RWPE2 (cell line): ENCODE measurements around the gene ZFP1.

ENCODE experiments used
- ATAC-seq: fragments of 200-7000 bp; cut with Tn5 transposase; 3 replicates; pipeline ENCODE4 v1.9.1; 2021; ENCODE audit warnings: low read depth
- DNase-seq: peaks from one replicate; pipeline ENCODE4 v3.0.0-alpha.2; 2020; ENCODE audit warnings: low spot score
- H3K27ac ChIP-seq: fragments of 450-650 bp; 2 replicates; pipeline ENCODE4 v1.5.1; 2017; ENCODE audit warnings: mild to moderate bottlenecking; ENCODE audit not compliant: poor library complexity, severe bottlenecking
- H3K27me3 ChIP-seq: fragments of 250-450 bp; sonication (Bioruptor Pico); 2 replicates; pipeline ENCODE4 v1.5.1; 2021; ENCODE audit warnings: mild to moderate bottlenecking, moderate library complexity; ENCODE audit not compliant: insufficient read depth, poor library complexity, severe bottlenecking
- H3K36me3 ChIP-seq: fragments of 250-450 bp; sonication (Bioruptor Pico); 2 replicates; pipeline ENCODE4 v1.5.1; 2020; ENCODE audit warnings: low read depth, mild to moderate bottlenecking, moderate library complexity
- H3K4me1 ChIP-seq: fragments of 250-450 bp; sonication (Bioruptor Pico); 2 replicates; pipeline ENCODE4 v1.5.1; 2021; ENCODE audit warnings: mild to moderate bottlenecking, moderate library complexity; ENCODE audit not compliant: insufficient read depth, poor library complexity, severe bottlenecking
- H3K4me3 ChIP-seq: fragments of 250-450 bp; sonication (Bioruptor Pico); 2 replicates; pipeline ENCODE4 v1.5.1; 2021; ENCODE audit warnings: mild to moderate bottlenecking, moderate library complexity; ENCODE audit not compliant: severe bottlenecking
- H3K9me3 ChIP-seq: fragments of 250-450 bp; sonication (Bioruptor Pico); 2 replicates; pipeline ENCODE4 v1.5.1; 2021; ENCODE audit warnings: mild to moderate bottlenecking, moderate library complexity; ENCODE audit not compliant: severe bottlenecking
- TF ChIP-seq, protein P1 (sequence below): fragments of 450-650 bp; IDR thresholded peaks from one replicate; pipeline ENCODE4 v1.5.1; 2017; ENCODE audit warnings: mild to moderate bottlenecking, moderate library complexity; ENCODE audit not compliant: poor library complexity, severe bottlenecking

ZFP1 gene

DNA sequence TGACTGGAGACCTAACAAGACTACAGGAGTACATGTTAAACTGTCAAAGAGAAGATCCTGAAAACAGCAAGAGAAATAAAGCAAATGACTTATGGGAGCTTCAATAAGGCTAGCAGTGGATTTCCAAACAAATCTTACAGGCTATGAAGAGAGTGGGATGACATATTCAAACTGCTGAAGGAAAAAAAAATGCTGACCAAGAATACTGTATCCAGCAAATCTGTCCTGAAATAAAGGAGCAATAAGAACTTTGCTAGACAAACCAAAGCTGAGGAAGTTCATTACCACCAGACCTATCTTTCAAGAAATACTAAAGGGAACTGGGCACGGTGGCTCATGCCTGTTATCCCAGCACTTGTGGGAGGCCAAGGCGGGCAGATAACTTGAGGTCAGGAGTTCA is 28.6 kb downstream of the ZFP1 start:
- no peak overlapping the region for H3K4me3 ChIP-seq

DNA sequence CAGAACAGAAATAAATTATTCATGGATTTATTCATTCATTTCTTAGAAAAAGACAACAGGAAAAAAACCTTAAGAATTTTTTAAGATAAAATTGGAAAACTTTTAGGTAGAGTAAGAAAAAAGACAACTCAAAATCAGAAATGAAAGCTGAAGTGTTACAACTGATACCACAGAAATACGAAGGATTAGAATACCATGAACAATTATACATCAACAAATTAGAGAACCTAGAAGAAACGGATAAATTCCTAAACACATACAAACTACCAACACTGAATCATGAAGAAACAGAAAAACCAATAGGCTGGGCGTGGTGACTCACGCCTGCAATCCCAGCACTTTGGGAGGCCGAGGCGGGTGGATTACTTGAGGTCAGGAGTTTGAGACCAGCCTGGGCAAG is 30.9 kb downstream of the ZFP1 start:
- no peak for ATAC-seq
- no peaks in the 10 kb centered on the region for H3K36me3 ChIP-seq
- no peak overlapping the region for H3K27ac ChIP-seq
- no peak overlapping the region for H3K4me3 ChIP-seq
- peaks cover 7% of the 10 kb centered on the region for H3K9me3 ChIP-seq
- H3K27me3 ChIP-seq: no peaks in the 10 kb centered on the region
- TF ChIP-seq, protein P1, sequence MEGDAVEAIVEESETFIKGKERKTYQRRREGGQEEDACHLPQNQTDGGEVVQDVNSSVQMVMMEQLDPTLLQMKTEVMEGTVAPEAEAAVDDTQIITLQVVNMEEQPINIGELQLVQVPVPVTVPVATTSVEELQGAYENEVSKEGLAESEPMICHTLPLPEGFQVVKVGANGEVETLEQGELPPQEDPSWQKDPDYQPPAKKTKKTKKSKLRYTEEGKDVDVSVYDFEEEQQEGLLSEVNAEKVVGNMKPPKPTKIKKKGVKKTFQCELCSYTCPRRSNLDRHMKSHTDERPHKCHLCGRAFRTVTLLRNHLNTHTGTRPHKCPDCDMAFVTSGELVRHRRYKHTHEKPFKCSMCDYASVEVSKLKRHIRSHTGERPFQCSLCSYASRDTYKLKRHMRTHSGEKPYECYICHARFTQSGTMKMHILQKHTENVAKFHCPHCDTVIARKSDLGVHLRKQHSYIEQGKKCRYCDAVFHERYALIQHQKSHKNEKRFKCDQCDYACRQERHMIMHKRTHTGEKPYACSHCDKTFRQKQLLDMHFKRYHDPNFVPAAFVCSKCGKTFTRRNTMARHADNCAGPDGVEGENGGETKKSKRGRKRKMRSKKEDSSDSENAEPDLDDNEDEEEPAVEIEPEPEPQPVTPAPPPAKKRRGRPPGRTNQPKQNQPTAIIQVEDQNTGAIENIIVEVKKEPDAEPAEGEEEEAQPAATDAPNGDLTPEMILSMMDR: no peak
- no peak for DNase-seq
- H3K4me1 ChIP-seq: no peaks in the 10 kb centered on the region

More for the DNA sequence above, 28.6 kb downstream of the ZFP1 start:
- ATAC-seq (no peak), DNase-seq (no peak)
- H3K27me3 ChIP-seq: no peaks in the 10 kb centered on the region
- no peaks in the 10 kb centered on the region for H3K4me1 ChIP-seq
- peaks cover 11% of the 10 kb centered on the region for H3K9me3 ChIP-seq
- TF ChIP-seq, protein P1: no peak
- no peak overlapping the region for H3K27ac ChIP-seq
- no peaks in the 10 kb centered on the region for H3K36me3 ChIP-seq

DNA sequence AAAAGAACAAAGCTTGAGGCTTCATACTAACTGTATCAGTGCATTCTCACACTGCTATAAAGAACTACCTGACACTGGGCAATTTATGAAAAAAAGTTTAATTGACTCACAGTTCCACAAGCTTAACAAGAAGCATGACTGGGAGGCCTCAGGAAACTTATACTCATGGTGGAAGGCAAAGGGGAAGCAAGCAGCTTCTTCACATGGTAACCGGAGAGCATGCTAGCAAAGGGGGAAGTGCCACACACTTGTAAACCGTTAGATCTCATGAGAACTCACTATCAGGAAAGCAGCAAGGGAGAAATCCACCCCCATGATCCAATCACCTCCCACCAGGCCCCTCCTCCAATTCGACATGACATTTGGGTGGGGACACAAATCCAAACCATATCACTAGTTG is 33.3 kb downstream of the ZFP1 start:
- Histone ChIP-seq H3K36me3 (no peaks in the 10 kb centered on the region), H3K27ac (no peak overlapping the region), H3K4me3 (no peak overlapping the region), H3K27me3 (no peaks in the 10 kb centered on the region), H3K9me3 (no peaks in the 10 kb centered on the region), H3K4me1 (no peaks in the 10 kb centered on the region)
- DNase-seq (no peak), ATAC-seq (no peak)
- TF ChIP-seq, protein P1: no peak

DNA sequence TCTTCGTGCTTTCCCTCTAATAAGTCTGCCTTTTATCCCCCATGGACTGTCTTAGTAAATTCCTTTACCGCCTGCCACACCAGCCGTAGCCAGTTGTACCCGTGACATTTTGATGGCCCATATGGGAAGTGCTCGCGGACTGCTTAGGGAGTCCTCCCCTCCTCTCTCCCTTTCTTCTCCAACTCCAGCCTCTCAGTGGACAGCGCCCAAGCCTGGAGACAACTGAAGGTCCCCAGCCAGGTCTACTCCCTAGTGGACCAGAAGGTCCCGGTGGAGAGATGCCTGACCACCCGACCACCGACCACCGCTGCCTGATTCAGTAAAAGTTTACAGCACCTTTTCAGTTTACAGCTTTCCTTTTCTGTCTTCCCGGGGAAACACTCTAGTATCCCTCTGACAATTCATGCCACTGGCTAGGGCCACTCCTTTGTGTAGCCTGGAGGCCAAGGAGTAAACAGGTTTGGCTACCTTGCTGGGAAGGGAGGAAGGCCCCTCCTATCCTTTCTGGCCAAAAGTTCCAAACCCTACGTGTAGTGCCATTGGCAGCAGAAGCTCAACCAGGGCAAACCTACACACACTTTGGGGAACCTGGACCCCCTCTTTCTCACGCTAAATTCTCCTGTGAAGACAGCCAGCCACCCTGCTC is 40.6 kb downstream of the ZFP1 start:
- Histone ChIP-seq H3K36me3 (no peaks in the 10 kb centered on the region), H3K4me1 (no peaks in the 10 kb centered on the region), H3K27me3 (no peaks in the 10 kb centered on the region), H3K9me3 (no peaks in the 10 kb centered on the region), H3K27ac (no peak overlapping the region), H3K4me3 (no peak overlapping the region)
- 0 out of 3 replicates have a peak, but pooled peaks have one; percentile 25 for ATAC-seq
- TF ChIP-seq, protein P1: no peak
- no peak for DNase-seq

DNA sequence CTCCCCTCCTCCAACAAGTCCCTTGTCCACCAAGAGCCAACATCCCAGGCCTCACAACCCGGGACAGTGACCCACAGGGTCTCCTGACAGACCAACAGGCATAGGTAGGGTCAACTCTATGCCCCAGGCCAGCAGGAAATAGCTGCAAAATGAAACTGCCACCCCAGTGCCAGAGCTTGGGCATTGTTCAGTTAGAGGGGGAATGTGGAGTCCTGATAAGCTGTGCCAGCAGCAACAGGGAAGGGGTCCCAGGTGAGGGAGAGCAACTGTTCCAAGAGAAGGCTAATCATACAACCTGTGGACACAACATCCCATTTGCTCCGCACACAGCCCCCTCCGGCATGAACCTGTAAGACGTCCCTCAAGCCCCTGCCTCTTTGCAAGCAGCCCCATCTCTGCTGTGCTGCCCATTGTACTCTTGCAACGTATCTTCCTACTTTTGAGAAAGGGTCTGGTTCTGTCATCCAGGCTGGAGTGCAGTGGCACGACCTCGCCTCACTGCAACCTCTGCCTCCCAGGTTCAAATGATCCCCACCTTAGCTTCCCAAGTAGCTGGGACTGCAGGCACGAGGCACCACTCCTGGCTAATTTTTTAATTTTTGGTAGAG is 41.4 kb downstream of the ZFP1 start:
- no peak for DNase-seq

More for the DNA sequence above, 41.4 kb downstream of the ZFP1 start:
- Histone ChIP-seq H3K9me3 (no peaks in the 10 kb centered on the region), H3K4me1 (no peaks in the 10 kb centered on the region), H3K4me3 (no peak overlapping the region), H3K36me3 (no peaks in the 10 kb centered on the region), H3K27me3 (no peaks in the 10 kb centered on the region), H3K27ac (no peak overlapping the region)
- TF ChIP-seq, protein P1: no peak
- ATAC-seq: no peak
